A673 (cell line): ENCODE data around the gene COL5A3. TPM values are rescaled to one million over a fixed set of nuclear protein-coding genes. Genes with fewer than 3 reads are reported as not detected.

ENCODE experiments used
- BruUV-seq: library from RNA; stranded (reverse); fragments of 400-500 nt; replicated peaks from 2 replicates; lab custom pipeline; 2021; lab: Mats Ljungman, UMichigan
- CTCF ChIA-PET: fragments of 300-600 bp; sonication (Branson Sonifier 250); formaldehyde crosslinking; loops from one replicate; lab custom pipeline; 2022; ENCODE audit warnings: antibody characterized with exemption; lab: Charles Lee
- POLR2A ChIA-PET: fragments of 300-600 bp; sonication (Branson Sonifier 250); formaldehyde crosslinking; loops from one replicate; lab custom pipeline; 2022; ENCODE audit warnings: antibody characterized with exemption; ENCODE audit not compliant: low non-redundant PET; lab: Charles Lee
- DNase-seq: peaks from one replicate; pipeline ENCODE4 v3.0.0-alpha.2; 2015; ENCODE audit warnings: low spot score
- H3K27ac ChIP-seq: fragments of 200-600 bp; sonication (generic); 2 replicates; pipeline ENCODE4 v1.5.1; 2016; ENCODE audit warnings: mixed run types, low read depth, mild to moderate bottlenecking, mixed read lengths, antibody characterized with exemption, low read length; ENCODE audit not compliant: poor library complexity, severe bottlenecking
- H3K27me3 ChIP-seq: fragments of 200-600 bp; sonication (generic); replicated peaks from 2 replicates; pipeline ENCODE4 v1.6.1; 2017; ENCODE audit warnings: mixed run types, low read depth, mild to moderate bottlenecking, mixed read lengths, antibody characterized with exemption, low read length; ENCODE audit not compliant: insufficient read depth, poor library complexity
- H3K36me3 ChIP-seq: fragments of 200-600 bp; sonication (generic); 2 replicates; pipeline ENCODE4 v1.6.1; 2016; ENCODE audit warnings: mixed run types, mild to moderate bottlenecking, mixed read lengths, antibody characterized with exemption, low read length; ENCODE audit not compliant: insufficient read depth, poor library complexity, severe bottlenecking
- H3K4me1 ChIP-seq: fragments of 200-600 bp; sonication (generic); 2 replicates; pipeline ENCODE4 v1.6.1; 2017; ENCODE audit warnings: mixed run types, mild to moderate bottlenecking, mixed read lengths, antibody characterized with exemption, low read length; ENCODE audit not compliant: insufficient read depth, poor library complexity, severe bottlenecking
- H3K4me3 ChIP-seq: fragments of 200-600 bp; sonication (generic); 2 replicates; pipeline ENCODE4 v1.5.1; 2016; ENCODE audit warnings: low read depth, mixed run types, mild to moderate bottlenecking, mixed read lengths, low read length; ENCODE audit not compliant: poor library complexity, severe bottlenecking
- H3K9me3 ChIP-seq: fragments of 200-600 bp; sonication (generic); 2 replicates; pipeline ENCODE4 v1.6.1; 2016; ENCODE audit warnings: mixed run types, low read depth, mild to moderate bottlenecking, mixed read lengths, antibody characterized with exemption, low read length; ENCODE audit not compliant: poor library complexity, severe bottlenecking
- EZH2 ChIP-seq: fragments of 200-600 bp; sonication (generic); IDR thresholded peaks from 2 replicates; pipeline ENCODE4 v1.6.1; 2017; ENCODE audit warnings: borderline replicate concordance, low read depth, mild to moderate bottlenecking, mixed read lengths, antibody characterized with exemption, low read length; ENCODE audit not compliant: poor library complexity, severe bottlenecking
- intact Hi-C: fragments of 100-400 bp; cut with micrococcal nuclease; formaldehyde crosslinking; loops from one replicate; pipeline ENCODE4 v1.10.0; 2022; ENCODE audit not compliant: unreplicated experiment
- total RNA-seq: library from RNA; stranded (reverse); gene quantifications from 2 replicates; pipeline ENCODE4 v1.2.3, GENCODE V29; 2021
- TF ChIP-seq, protein P1 (sequence below): fragments of 300-800, 200-600 bp; sonication (generic); conservative IDR thresholded peaks from 2 replicates; pipeline ENCODE4 v1.5.1; 2017; ENCODE audit warnings: low read depth, mild to moderate bottlenecking, antibody characterized with exemption, low read length, moderate library complexity, mixed read lengths

Gene COL5A3
- total RNA-seq, 1 experiment from 2014 or later, result 6.8 TPM

DNA sequence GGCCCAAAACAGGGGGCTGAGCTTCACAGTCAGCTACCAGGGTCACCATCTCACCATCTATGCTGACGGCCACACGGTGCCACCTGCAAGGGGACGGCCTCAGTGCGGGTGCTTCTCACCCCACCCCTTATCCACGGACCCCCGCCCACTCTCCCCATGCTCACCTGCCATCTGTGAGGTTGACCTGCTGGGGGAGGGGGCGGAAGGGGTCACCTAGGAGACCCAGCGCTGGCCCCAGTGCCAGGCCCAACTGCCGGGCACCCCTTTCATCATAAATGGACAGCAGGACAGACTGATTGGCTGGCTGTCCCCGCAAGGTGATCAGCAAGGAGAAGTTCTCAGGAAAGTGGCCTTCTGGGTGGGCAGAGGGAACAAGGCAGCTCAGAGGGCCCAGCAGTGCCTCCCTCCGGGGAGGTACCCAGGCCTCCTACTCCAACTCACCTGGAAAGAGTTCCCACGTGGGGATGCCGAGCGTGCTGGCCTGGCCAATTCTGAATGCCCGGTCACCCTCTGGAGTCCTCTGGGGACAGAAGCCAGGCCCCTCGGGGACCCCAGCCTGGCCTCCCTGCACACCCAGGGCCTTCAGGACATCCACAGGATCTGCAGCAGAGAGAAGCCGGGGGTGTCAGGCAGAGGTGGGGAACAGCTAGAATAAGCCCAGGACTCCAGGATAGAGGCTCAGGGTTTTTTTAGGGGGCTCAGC is 4.5 kb downstream of the COL5A3 start:
- H3K36me3 ChIP-seq, result no peaks in the 10 kb centered on the region
- CTCF ChIA-PET, result no interaction called here
- H3K9me3 ChIP-seq, result no peaks in the 10 kb centered on the region
- intact Hi-C loops, result no loop called here
- H3K27ac ChIP-seq, result no peak overlapping the region
- BruUV-seq, result no TSS peak
- H3K27me3 ChIP-seq, result no peaks in the 10 kb centered on the region
- H3K4me1 ChIP-seq, result peaks cover 34% of the 10 kb centered on the region
- no peak overlapping the region for H3K4me3 ChIP-seq
- no peak for DNase-seq
- POLR2A ChIA-PET, result no interaction called here
- no peak for TF ChIP-seq EZH2
- TF ChIP-seq, protein P1, sequence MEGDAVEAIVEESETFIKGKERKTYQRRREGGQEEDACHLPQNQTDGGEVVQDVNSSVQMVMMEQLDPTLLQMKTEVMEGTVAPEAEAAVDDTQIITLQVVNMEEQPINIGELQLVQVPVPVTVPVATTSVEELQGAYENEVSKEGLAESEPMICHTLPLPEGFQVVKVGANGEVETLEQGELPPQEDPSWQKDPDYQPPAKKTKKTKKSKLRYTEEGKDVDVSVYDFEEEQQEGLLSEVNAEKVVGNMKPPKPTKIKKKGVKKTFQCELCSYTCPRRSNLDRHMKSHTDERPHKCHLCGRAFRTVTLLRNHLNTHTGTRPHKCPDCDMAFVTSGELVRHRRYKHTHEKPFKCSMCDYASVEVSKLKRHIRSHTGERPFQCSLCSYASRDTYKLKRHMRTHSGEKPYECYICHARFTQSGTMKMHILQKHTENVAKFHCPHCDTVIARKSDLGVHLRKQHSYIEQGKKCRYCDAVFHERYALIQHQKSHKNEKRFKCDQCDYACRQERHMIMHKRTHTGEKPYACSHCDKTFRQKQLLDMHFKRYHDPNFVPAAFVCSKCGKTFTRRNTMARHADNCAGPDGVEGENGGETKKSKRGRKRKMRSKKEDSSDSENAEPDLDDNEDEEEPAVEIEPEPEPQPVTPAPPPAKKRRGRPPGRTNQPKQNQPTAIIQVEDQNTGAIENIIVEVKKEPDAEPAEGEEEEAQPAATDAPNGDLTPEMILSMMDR, result no peak

DNA sequence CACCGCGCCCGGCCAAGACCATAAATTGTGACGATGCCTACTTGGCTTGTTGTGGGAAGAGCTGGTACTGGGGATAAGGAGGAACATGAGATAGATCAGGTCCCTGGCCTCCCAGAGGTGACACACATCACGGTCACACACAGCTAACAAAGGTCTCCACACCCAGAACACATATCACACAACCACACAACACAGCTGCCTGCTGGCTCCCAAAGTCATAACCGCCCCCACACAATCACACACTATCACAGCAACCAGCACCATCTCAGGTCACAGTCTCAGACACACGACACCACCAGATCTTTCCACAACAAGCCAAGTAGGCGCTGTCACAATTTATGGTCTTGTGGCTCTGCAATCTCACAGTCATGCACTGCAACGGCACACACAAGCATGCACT is 5.7 kb downstream of the COL5A3 start:
- no peak for TF ChIP-seq EZH2
- TF ChIP-seq, protein P1, result no peak
- intact Hi-C loops, result no loop called here
- POLR2A ChIA-PET, result no interaction called here

DNA sequence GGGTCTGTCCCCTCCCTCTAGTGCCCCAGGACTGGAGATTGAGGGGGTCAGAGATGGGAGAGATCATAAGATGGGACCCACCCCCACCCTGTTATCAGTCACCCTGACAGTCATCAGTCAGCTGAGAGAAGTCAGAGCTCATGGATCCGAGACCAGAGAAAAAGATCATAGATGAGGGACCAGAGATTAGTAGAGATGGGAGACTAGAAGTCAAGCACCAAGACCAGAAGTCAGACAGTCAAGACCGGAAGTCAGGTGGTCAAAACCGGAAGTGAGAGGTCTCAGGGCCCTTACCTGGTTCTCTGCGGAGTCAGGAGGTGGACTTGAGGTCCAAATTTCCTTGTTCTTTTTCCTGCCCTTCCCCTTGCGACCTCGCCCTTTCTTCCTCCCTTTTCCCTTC is 7.0 kb downstream of the COL5A3 start:
- intact Hi-C loops, result no loop called here
- no peaks in the 10 kb centered on the region for H3K27me3 ChIP-seq
- H3K36me3 ChIP-seq, result no peaks in the 10 kb centered on the region
- POLR2A ChIA-PET, result no interaction called here
- TF ChIP-seq EZH2, result no peak
- TF ChIP-seq, protein P1, result no peak
- H3K4me1 ChIP-seq, result peaks cover 12% of the 10 kb centered on the region
- no peaks in the 10 kb centered on the region for H3K9me3 ChIP-seq
- CTCF ChIA-PET, result no interaction called here
- no peak overlapping the region for H3K4me3 ChIP-seq
- H3K27ac ChIP-seq, result no peak overlapping the region
- DNase-seq, result no peak
- BruUV-seq, result no TSS peak

More for the DNA sequence above, 5.7 kb downstream of the COL5A3 start:
- Histone ChIP-seq H3K4me1 (peaks cover 26% of the 10 kb centered on the region), H3K36me3 (no peaks in the 10 kb centered on the region), H3K9me3 (no peaks in the 10 kb centered on the region), H3K27ac (no peak overlapping the region), H3K27me3 (no peaks in the 10 kb centered on the region), H3K4me3 (no peak overlapping the region)
- DNase-seq, result no peak
- BruUV-seq, result no TSS peak
- CTCF ChIA-PET, result no interaction called here
